Panc1 (cell line): ENCODE results near the gene ITGA3. TPM values are rescaled to one million over a fixed set of nuclear protein-coding genes. Genes with fewer than 3 reads are reported as not detected.
A peak's percentile ranks its signal among the peaks of the same experiment; 100 is the strongest.

Source experiments
- ATAC-seq: fragments of 200-7000 bp; cut with Tn5 transposase; 2 replicates; pipeline ENCODE4 v1.9.1; 2020; ENCODE audit warnings: mild to moderate bottlenecking, moderate library complexity
- BruUV-seq: library from RNA; stranded (reverse); fragments of 400-500 nt; replicated peaks from 2 replicates; lab custom pipeline; 2021; lab: Mats Ljungman, UMichigan
- CTCF ChIA-PET: fragments of 300-600 bp; sonication (Branson Sonifier 250); formaldehyde crosslinking; loops from one replicate; lab custom pipeline; 2022; ENCODE audit warnings: antibody characterized with exemption; lab: Charles Lee
- POLR2A ChIA-PET: fragments of 300-600 bp; sonication (Branson Sonifier 250); formaldehyde crosslinking; loops from one replicate; lab custom pipeline; 2022; ENCODE audit warnings: antibody characterized with exemption; lab: Charles Lee
- DNase-seq: peaks from one replicate; pipeline ENCODE4 v3.0.0-alpha.2; 2010; ENCODE audit warnings: low read depth, low spot score
- H3K27ac ChIP-seq: 2 replicates; pipeline ENCODE4 v1.5.1; 2011; ENCODE audit warnings: mild to moderate bottlenecking, low read length, inconsistent platforms
- H3K27me3 ChIP-seq: fragments of 200-500 bp; sonication (Bioruptor generic); 2 replicates; pipeline ENCODE4 v1.6.0; 2014; ENCODE audit warnings: low read length, inconsistent platforms; ENCODE audit not compliant: control insufficient read depth, insufficient read depth
- H3K36me3 ChIP-seq: fragments of 200-500 bp; sonication (Bioruptor generic); 2 replicates; pipeline ENCODE4 v1.5.1; 2014; ENCODE audit warnings: inconsistent platforms, mild to moderate bottlenecking, low read length, moderate library complexity; ENCODE audit not compliant: control insufficient read depth, insufficient read depth
- H3K4me1 ChIP-seq: 2 replicates; pipeline ENCODE4 v1.5.1; 2011; ENCODE audit warnings: inconsistent platforms, mild to moderate bottlenecking, low read length, moderate library complexity; ENCODE audit not compliant: control insufficient read depth, insufficient read depth
- H3K4me3 ChIP-seq, 2 experiments: 2 replicates each; pipeline ENCODE4 v1.5.1; 2011 to 2012; ENCODE audit warnings: low read depth in 2 of 2, low read length in 2 of 2, mild to moderate bottlenecking in 2 of 2, inconsistent platforms in 1 of 2, moderate library complexity in 1 of 2
- H3K9me3 ChIP-seq: fragments of 200-500 bp; sonication (Bioruptor generic); 2 replicates; pipeline ENCODE4 v1.5.1; 2014; ENCODE audit warnings: low read depth, mild to moderate bottlenecking, inconsistent platforms, low read length, moderate library complexity; ENCODE audit not compliant: control insufficient read depth, insufficient read depth
- POLR2AphosphoS5 ChIP-seq: IDR thresholded peaks from 2 replicates; pipeline ENCODE4 v1.6.1; 2012; ENCODE audit warnings: mild to moderate bottlenecking, low read depth, low read length, moderate library complexity
- REST ChIP-seq, 2 experiments: IDR thresholded peaks; 2 replicates each; pipeline ENCODE4 v1.6.1; 2011 to 2012; ENCODE audit warnings: low read depth in 2 of 2, control low read depth in 1 of 2, low read length in 1 of 2, mild to moderate bottlenecking in 1 of 2, moderate library complexity in 1 of 2; ENCODE audit not compliant: insufficient read depth in 1 of 2
- SIN3A ChIP-seq: IDR thresholded peaks from 2 replicates; pipeline ENCODE4 v1.6.1; 2012; ENCODE audit warnings: low read depth, mild to moderate bottlenecking, low read length, moderate library complexity, borderline replicate concordance; ENCODE audit not compliant: insufficient read depth
- TCF7L2 ChIP-seq: IDR thresholded peaks from 2 replicates; pipeline ENCODE4 v1.6.1; 2011; ENCODE audit warnings: mild to moderate bottlenecking, low read depth, low read length, inconsistent platforms
- in situ Hi-C: cut with HindIII; loops from 2 replicates; pipeline ENCODE4 v1.10.0; 2016; ENCODE audit warnings: low sequenced_read_pairs, low pct_unique_long_range_greater_than_20kb
- intact Hi-C: fragments of 100-400 bp; cut with micrococcal nuclease; formaldehyde crosslinking; loops from one replicate; pipeline ENCODE4 v1.10.0; 2022; ENCODE audit not compliant: unreplicated experiment
- total RNA-seq: library from RNA; stranded (reverse); gene quantifications from one replicate; pipeline ENCODE4 v1.2.1, GENCODE V29; 2021; ENCODE audit not compliant: unreplicated experiment
- TF ChIP-seq, protein P1 (sequence below): fragments of 450-650 bp; IDR thresholded peaks from 2 replicates; pipeline ENCODE4 v1.5.1; 2017; ENCODE audit warnings: mild to moderate bottlenecking

ITGA3 gene
- total RNA-seq, 1 experiment from 2014 or later = 439 TPM

GRCh38 chr17:50101346-50102163, 45.6 kb downstream of the ITGA3 start:
- intact Hi-C loops (no loop called here), in situ Hi-C loops (no loop called here)
- DNase-seq (no peak), ATAC-seq (peak; percentile 63)
- H3K27ac ChIP-seq = no peak overlapping the region
- no peaks in the 10 kb centered on the region for H3K27me3 ChIP-seq
- H3K9me3 ChIP-seq = no peaks in the 10 kb centered on the region
- H3K36me3 ChIP-seq = no peaks in the 10 kb centered on the region
- H3K4me1 ChIP-seq = peaks cover 25% of the 10 kb centered on the region
- ChIA-PET CTCF (no interaction called here), POLR2A (interaction anchor here (0.7 kb wide), 2 partner anchors 508 to 1080 kb away, joined by 9 to 10 read pairs; no protein-coding TSS in a partner anchor)
- BruUV-seq = no TSS peak
- TF ChIP-seq REST (IDR thresholded peaks at IDR 0.05; ENCODE audit: insufficient read depth in 1 of 2, low read depth in 2 of 2, low read length in 1 of 2) (no peak), SIN3A (no peak), TCF7L2 (no peak)
- TF ChIP-seq, protein P1, sequence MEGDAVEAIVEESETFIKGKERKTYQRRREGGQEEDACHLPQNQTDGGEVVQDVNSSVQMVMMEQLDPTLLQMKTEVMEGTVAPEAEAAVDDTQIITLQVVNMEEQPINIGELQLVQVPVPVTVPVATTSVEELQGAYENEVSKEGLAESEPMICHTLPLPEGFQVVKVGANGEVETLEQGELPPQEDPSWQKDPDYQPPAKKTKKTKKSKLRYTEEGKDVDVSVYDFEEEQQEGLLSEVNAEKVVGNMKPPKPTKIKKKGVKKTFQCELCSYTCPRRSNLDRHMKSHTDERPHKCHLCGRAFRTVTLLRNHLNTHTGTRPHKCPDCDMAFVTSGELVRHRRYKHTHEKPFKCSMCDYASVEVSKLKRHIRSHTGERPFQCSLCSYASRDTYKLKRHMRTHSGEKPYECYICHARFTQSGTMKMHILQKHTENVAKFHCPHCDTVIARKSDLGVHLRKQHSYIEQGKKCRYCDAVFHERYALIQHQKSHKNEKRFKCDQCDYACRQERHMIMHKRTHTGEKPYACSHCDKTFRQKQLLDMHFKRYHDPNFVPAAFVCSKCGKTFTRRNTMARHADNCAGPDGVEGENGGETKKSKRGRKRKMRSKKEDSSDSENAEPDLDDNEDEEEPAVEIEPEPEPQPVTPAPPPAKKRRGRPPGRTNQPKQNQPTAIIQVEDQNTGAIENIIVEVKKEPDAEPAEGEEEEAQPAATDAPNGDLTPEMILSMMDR = no peak
- no peak overlapping the region for H3K4me3 ChIP-seq

GRCh38 chr17:50102164-50102991, 46.5 kb downstream of the ITGA3 start:
- BruUV-seq = no TSS peak
- Histone ChIP-seq H3K27me3 (no peaks in the 10 kb centered on the region), H3K4me1 (peaks cover 25% of the 10 kb centered on the region), H3K36me3 (no peaks in the 10 kb centered on the region), H3K27ac (no peak overlapping the region), H3K9me3 (no peaks in the 10 kb centered on the region), H3K4me3 (no peak overlapping the region)
- TF ChIP-seq TCF7L2 = no peak
- TF ChIP-seq, protein P1 = no peak
- no peak for TF ChIP-seq REST (IDR thresholded peaks at IDR 0.05; ENCODE audit: insufficient read depth in 1 of 2, low read depth in 2 of 2, low read length in 1 of 2)
- no peak for TF ChIP-seq POLR2AphosphoS5
- TF ChIP-seq SIN3A = no peak
- in situ Hi-C loops = no loop called here
- CTCF ChIA-PET = interaction anchor here (1.0 kb wide), 1 partner anchor 10 kb away, joined by 3 read pairs; no protein-coding TSS in a partner anchor
- ATAC-seq (peak; percentile 54), DNase-seq (no peak)
- intact Hi-C loops = no loop called here
- POLR2A ChIA-PET = interaction anchor here (0.6 to 0.7 kb wide), 3 partner anchors 221 to 1081 kb away, joined by 3 to 10 read pairs (median 9); no protein-coding TSS in a partner anchor
